GM23248 (cell line): ENCODE data around the gene SIAH2.

Experiments
- EZH2 ChIP-seq: fragments of 200-600 bp; sonication (generic); IDR thresholded peaks from 2 replicates; pipeline ENCODE4 v1.6.1; 2018; ENCODE audit warnings: antibody characterized with exemption, mild to moderate bottlenecking; ENCODE audit not compliant: insufficient read depth, poor library complexity, severe bottlenecking
- EZH2phosphoT487 ChIP-seq: fragments of 200-600 bp; sonication (generic); IDR thresholded peaks from 2 replicates; pipeline ENCODE4 v1.6.1; 2018; ENCODE audit warnings: antibody characterized with exemption, moderate library complexity, mild to moderate bottlenecking, low read depth; ENCODE audit not compliant: insufficient read depth

DNA sequence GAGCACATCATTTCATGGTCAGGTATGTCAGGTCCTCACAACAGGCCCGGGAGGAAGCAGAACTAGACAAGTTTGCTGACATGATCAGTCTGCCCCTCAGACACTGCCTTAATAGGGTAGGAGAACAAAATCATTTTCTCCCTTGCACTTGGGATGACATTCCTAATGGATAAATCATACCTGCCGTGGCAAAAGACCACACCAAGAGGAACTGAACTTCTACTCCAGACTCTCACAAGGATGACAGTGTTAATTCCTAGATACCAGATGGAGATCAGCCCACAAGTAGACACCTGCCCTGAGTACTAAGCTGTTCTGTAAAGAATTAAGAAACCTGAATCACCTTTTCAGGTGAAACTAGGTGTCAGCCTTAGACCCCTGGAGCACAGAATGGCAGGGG, 19.5 kb downstream of the SIAH2 start:
- TF ChIP-seq EZH2 = no peak
- no peak for TF ChIP-seq EZH2phosphoT487
